ENCODE data around the gene DOLPP1. TPM values are rescaled to one million over a fixed set of nuclear protein-coding genes. Genes with fewer than 3 reads are reported as not detected.
A peak's percentile ranks its signal among the peaks of the same experiment; 100 is the strongest.
"Not testable (repeated sequence)": the region's sequence is repeated elsewhere in the genome, so short reads cannot be mapped to it uniquely, and the experiment has no call there.

The DOLPP1 gene
- total RNA-seq, 5 donors from 2014 or later (not counting 1 experiment from before 2014, with no cell fraction given): 5.1 to 14.4 (median 11.8) TPM

DNA sequence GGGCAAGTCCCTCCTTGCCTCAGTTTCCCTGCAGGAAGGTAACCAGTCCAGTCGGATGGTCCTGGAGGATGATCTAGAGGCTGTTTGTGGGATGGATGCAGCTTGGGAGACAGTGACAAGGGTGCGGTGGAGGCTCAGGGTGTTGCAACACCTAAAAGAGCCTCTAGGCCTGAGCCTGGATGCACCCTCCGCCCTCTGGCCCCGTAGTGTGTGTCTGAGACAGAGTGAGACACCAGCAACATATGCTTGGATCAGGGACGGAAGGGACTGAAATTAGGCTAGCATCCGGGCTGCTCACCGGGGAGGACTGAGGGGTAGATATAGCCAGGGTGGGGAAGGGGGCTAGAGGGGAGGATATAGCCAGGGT lies 28.6 kb downstream of the DOLPP1 start:
- ChIA-PET POLR2A (no interaction called here), CTCF (interaction anchor here in 1 of 2 donors (0.5 kb wide), 1 partner anchor 23 kb away, joined by 3 read pairs; no protein-coding TSS in a partner anchor)
- ATAC-seq (replicated peaks in 1 of 4) (no peak), DNase-seq (peak in 17 of 35 experiments; percentile 3 to 37 (median 22))
- Histone ChIP-seq H3K27ac (ENCODE audit: low read length) (no peak overlapping the region), H3K27me3 (replicated peaks in 1 of 2; ENCODE audit: control insufficient read depth in 2 of 2, extremely low read depth in 1 of 2, insufficient read depth in 2 of 2, low read length in 1 of 2) (no peaks in the 10 kb centered on the region), H3K4me1 (ENCODE audit: control insufficient read depth in 1 of 2, extremely low read depth in 1 of 2, insufficient read depth in 2 of 2, low read length in 2 of 2) (peaks cover 3 to 27% of the 10 kb centered on the region in 2 experiments), H3K36me3 (ENCODE audit: control insufficient read depth in 2 of 2, extremely low read depth in 1 of 2, insufficient read depth in 1 of 2, low read length in 1 of 2) (no peaks in the 10 kb centered on the region), H3K4me3 (ENCODE audit: control insufficient read depth in 1 of 2, extremely low read depth in 1 of 2, low read length in 1 of 2) (no peak overlapping the region), H3K9me3 (no peaks in the 10 kb centered on the region)
- Mint-ChIP-seq H3K36me3 (peaks cover 3% of the 10 kb centered on the region), H3K4me1 (peaks cover 22 to 36% (median 28%) of the 10 kb centered on the region in 3 donors), H3K4me3 (peak overlapping the region; percentile 62 to 85 (median 74)), H3K27me3 (no peaks in the 10 kb centered on the region), H3K27ac (peak overlapping the region; percentile 4 to 41), H3K9me3 (no peaks in the 10 kb centered on the region)
- 93% methylated on average over 7 of the region's 7 CpGs for WGBS (ENCODE audit: insufficient coverage)

DNA sequence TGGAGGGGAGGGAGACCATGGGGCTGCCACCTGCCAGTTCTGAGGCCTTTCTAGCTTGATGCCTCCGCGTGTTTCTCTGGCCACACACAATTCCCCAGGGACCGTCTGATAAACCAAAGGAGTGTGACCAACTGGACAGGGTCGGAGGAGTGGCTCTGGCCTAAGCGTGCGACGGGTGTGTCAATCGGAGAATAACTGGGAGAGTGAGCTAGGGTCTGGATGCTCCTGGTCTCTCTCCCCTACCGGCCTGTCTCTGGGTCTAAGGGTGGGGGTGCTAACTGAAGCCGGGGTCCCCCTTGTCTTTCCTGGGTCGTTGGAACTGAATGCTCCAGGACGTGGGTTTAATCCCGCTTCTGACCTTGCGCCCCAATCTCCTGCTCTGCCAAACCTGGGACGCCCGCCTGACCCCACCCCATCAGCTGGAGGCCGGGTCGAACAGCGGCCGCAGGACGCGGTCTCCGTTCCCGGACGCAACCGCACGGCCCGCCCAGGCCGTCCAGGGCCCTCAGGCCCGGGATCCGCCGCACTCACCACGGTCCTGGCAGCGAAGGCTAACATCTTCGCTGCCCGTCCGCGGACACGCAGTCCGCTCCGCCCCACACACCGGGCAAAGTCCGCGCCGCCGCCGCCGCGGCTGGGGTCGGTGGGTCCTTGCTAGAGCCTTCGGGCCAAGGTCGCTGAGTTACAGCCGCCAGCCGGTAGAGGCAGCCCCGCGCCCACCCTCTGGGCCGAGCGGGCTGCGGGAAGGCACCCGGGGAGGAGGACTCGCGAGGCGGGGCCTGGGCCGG lies 29.2 kb downstream of the DOLPP1 start:
- POLR2A ChIA-PET: no interaction called here
- 5% methylated on average over 55 of the region's 64 CpGs for WGBS (ENCODE audit: insufficient coverage)

DNA sequence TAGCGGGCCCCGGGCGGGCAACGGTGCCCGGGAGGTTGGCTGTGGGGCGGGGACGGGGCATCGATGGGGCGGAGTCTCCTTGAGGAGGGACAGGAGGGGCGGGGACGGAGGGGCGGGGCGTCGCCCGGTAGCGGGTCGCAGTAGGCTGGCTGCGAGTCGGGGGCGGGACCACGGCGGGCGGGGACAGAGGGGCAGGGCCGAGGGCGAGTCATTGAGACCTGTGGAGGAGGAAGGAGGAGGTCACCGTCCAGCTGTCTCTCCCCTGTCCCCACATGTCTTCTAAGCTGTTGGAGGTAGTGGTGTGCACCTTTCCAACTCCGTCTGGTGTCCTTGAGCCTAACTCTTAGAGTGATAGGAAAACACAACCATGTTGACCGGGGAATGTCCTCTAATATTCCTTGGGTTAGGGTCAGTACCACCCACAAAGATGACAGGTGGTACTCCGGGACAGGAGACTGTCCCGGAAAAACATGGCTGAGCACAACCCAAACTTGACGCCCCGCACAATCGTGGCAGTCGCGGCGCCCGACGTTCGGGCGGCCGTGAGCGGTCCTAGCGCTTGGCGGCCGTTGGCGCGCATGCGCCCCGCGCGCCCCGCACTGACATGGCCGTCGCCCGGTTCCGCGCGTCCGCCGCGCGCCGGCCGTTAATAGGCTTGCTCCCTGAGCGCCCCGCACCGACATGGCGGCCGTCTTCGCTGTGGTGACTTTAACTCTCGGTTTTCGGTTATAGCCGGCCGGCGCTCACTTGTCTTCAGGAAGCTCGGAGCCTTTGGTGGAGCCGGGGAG lies 30.0 kb downstream of the DOLPP1 start, which contains the start of the genes CRAT and PTPA:
Gene CRAT (minus strand): TSS at position 54 of the 788 bp plus-strand sequence. CDS start 284 bp downstream, outside the sequence.
Gene PTPA (plus strand): TSS at position 676 of the 788 bp plus-strand sequence. CDS start 186 bp downstream, outside the sequence.
- Mint-ChIP-seq H3K9me3 (no peaks in the 10 kb centered on the region), H3K4me3 (peak within 1 kb of the TSS; percentile 85 to 96 (median 92)), H3K4me1 (peaks cover 29 to 45% (median 38%) of the 10 kb centered on the region in 3 donors), H3K27ac (peak within 1 kb of the TSS; percentile 93 to 96), H3K36me3 (peaks cover 3% of the 10 kb centered on the region), H3K27me3 (no peaks in the 10 kb centered on the region)
- H3K36me3 ChIP-seq (ENCODE audit: control insufficient read depth in 2 of 2, extremely low read depth in 1 of 2, insufficient read depth in 1 of 2, low read length in 1 of 2): no peaks in the 10 kb centered on the region
- no peaks in the 10 kb centered on the region for H3K27me3 ChIP-seq (replicated peaks in 1 of 2; ENCODE audit: control insufficient read depth in 2 of 2, extremely low read depth in 1 of 2, insufficient read depth in 2 of 2, low read length in 1 of 2)
- ChIA-PET CTCF (interaction anchor here (0.6 to 0.8 kb wide), 3 partner anchors 21 to 425 kb away, joined by 3 to 6 read pairs (median 6); no protein-coding TSS in a partner anchor), POLR2A (interaction anchor here in 1 of 2 donors (0.6 to 1.0 kb wide), 3 partner anchors 45 to 125 kb away, joined by 3 to 5 read pairs (median 4); partner anchors contain the start of gene SH3GLB2)
- no peaks in the 10 kb centered on the region for H3K9me3 ChIP-seq
- peak within 1 kb of the TSS; percentile 93 for H3K27ac ChIP-seq (ENCODE audit: low read length)
- WGBS (ENCODE audit: insufficient coverage): under 1% methylated on average over 60 of the region's 77 CpGs
- DNase-seq (peak; percentile 81 to 97 (median 93)), ATAC-seq (replicated peaks in 1 of 4) (peak; percentile 87 to 90 (median 90))
- H3K4me3 ChIP-seq (ENCODE audit: control insufficient read depth in 1 of 2, extremely low read depth in 1 of 2, low read length in 1 of 2): peak within 1 kb of the TSS; percentile 62 to 95
- peaks cover 3 to 27% of the 10 kb centered on the region in 2 experiments for H3K4me1 ChIP-seq (ENCODE audit: control insufficient read depth in 1 of 2, extremely low read depth in 1 of 2, insufficient read depth in 2 of 2, low read length in 2 of 2)

More for the DNA sequence above, 29.2 kb downstream of the DOLPP1 start:
- CTCF ChIA-PET: interaction anchor here in 1 of 2 donors (0.5 kb wide), 1 partner anchor 23 kb away, joined by 3 read pairs; no protein-coding TSS in a partner anchor
- DNase-seq: peak in 5 of 35 experiments; percentile 3 to 22 (median 17)
- Mint-ChIP-seq H3K4me1 (peaks cover 28 to 42% (median 35%) of the 10 kb centered on the region in 3 donors), H3K27me3 (no peaks in the 10 kb centered on the region), H3K4me3 (peak overlapping the region; percentile 70 to 92 (median 85)), H3K36me3 (peaks cover 3% of the 10 kb centered on the region), H3K9me3 (no peaks in the 10 kb centered on the region), H3K27ac (no peak overlapping the region)
- H3K36me3 ChIP-seq (ENCODE audit: control insufficient read depth in 2 of 2, extremely low read depth in 1 of 2, insufficient read depth in 1 of 2, low read length in 1 of 2): no peaks in the 10 kb centered on the region
- no peaks in the 10 kb centered on the region for H3K9me3 ChIP-seq
- no peaks in the 10 kb centered on the region for H3K27me3 ChIP-seq (replicated peaks in 1 of 2; ENCODE audit: control insufficient read depth in 2 of 2, extremely low read depth in 1 of 2, insufficient read depth in 2 of 2, low read length in 1 of 2)
- peaks cover 3 to 27% of the 10 kb centered on the region in 2 experiments for H3K4me1 ChIP-seq (ENCODE audit: control insufficient read depth in 1 of 2, extremely low read depth in 1 of 2, insufficient read depth in 2 of 2, low read length in 2 of 2)
- no peak overlapping the region for H3K27ac ChIP-seq (ENCODE audit: low read length)
- H3K4me3 ChIP-seq (ENCODE audit: control insufficient read depth in 1 of 2, extremely low read depth in 1 of 2, low read length in 1 of 2): peak overlapping the region; percentile 58 to 62
- ATAC-seq (replicated peaks in 1 of 4): no peak

DNA sequence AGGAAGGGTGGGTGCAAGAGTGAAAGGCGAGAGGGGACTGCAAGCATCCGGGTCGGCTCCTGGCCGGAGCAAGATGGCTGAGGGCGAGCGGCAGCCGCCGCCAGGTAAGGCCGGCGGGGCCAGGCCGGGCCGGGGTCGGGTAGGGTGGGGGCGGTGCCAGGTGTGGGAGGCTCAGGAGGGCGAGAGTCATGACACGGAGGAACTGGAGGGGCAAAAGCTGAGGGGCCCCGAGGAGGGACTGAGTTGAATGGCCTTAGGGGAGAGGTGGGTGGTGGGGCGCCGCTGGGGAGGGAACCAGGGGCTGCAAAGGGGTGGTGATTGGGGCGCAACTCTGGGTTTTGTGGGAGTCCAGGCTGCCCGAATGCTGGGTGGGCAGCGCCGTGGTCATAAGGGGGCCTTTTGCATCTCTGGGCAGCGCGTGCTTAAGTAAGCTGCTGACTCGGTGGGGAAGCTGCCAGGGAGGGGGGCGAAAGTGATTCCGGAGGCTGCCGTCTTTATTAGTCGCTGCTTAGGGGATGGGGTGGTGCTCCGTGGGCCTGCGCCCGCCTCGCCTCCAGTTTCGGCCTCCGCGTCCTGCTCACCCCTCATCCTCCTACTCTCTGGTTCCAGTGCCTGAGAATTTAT lies 30.7 kb downstream of the DOLPP1 start:
- Mint-ChIP-seq H3K4me3 (peak overlapping the region; percentile 85 to 96 (median 92)), H3K27ac (peak overlapping the region; percentile 90 to 93), H3K4me1 (peaks cover 29 to 45% (median 38%) of the 10 kb centered on the region in 3 donors), H3K27me3 (no peaks in the 10 kb centered on the region), H3K36me3 (peaks cover 3% of the 10 kb centered on the region), H3K9me3 (no peaks in the 10 kb centered on the region)
- H3K27ac ChIP-seq (ENCODE audit: low read length): no peak overlapping the region
- H3K4me1 ChIP-seq (ENCODE audit: control insufficient read depth in 1 of 2, extremely low read depth in 1 of 2, insufficient read depth in 2 of 2, low read length in 2 of 2): peaks cover 3 to 27% of the 10 kb centered on the region in 2 experiments
- DNase-seq (peak in 11 of 35 experiments; percentile 4 to 36 (median 18)), ATAC-seq (replicated peaks in 1 of 4) (peak in 2 of 4 experiments; percentile 0 to 2)
- CTCF ChIA-PET: interaction anchor here (0.6 to 0.8 kb wide), 3 partner anchors 20 to 426 kb away, joined by 3 to 6 read pairs (median 6); no protein-coding TSS in a partner anchor
- no peaks in the 10 kb centered on the region for H3K36me3 ChIP-seq (ENCODE audit: control insufficient read depth in 2 of 2, extremely low read depth in 1 of 2, insufficient read depth in 1 of 2, low read length in 1 of 2)
- 0% methylated on average over 25 of the region's 37 CpGs for WGBS (ENCODE audit: insufficient coverage)
- no peaks in the 10 kb centered on the region for H3K9me3 ChIP-seq
- POLR2A ChIA-PET: interaction anchor here in 1 of 2 donors (0.6 to 1.0 kb wide), 3 partner anchors 46 to 125 kb away, joined by 3 to 5 read pairs (median 4); partner anchors contain the start of gene SH3GLB2
- H3K27me3 ChIP-seq (replicated peaks in 1 of 2; ENCODE audit: control insufficient read depth in 2 of 2, extremely low read depth in 1 of 2, insufficient read depth in 2 of 2, low read length in 1 of 2): no peaks in the 10 kb centered on the region
- H3K4me3 ChIP-seq (ENCODE audit: control insufficient read depth in 1 of 2, extremely low read depth in 1 of 2, low read length in 1 of 2): peak overlapping the region; percentile 61 to 95

DNA sequence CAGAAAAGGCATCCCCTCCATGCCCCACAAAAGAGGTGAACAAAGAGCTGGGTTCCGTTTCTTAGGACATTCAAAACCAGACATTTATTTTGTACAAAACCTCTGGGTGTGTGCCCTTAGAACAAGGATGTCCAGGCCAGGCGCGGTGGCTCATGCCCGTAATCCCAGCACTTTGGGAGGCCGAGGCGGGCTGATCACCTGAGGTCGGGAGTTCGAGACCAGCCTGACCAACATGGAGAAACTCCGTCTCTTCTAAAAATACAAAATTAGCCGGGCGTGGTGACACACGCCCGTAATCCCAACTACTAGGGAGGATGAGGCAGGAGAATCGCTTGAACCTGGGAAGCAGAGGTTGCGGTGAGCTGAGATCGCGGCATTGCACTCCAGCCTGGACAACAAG lies 31.6 kb downstream of the DOLPP1 start:
- H3K4me1 ChIP-seq (ENCODE audit: control insufficient read depth in 1 of 2, extremely low read depth in 1 of 2, insufficient read depth in 2 of 2, low read length in 2 of 2): peaks cover 3 to 27% of the 10 kb centered on the region in 2 experiments
- H3K4me3 Mint-ChIP-seq: peak overlapping the region; percentile 85 to 96 (median 92)
- ATAC-seq (replicated peaks in 1 of 4); H3K9me3 Mint-ChIP-seq; H3K36me3 ChIP-seq (ENCODE audit: control insufficient read depth in 2 of 2, extremely low read depth in 1 of 2, insufficient read depth in 1 of 2, low read length in 1 of 2); H3K27ac ChIP-seq (ENCODE audit: low read length); H3K36me3 Mint-ChIP-seq; DNase-seq; H3K27ac Mint-ChIP-seq; CTCF ChIA-PET; H3K27me3 Mint-ChIP-seq; H3K9me3 ChIP-seq; H3K27me3 ChIP-seq (replicated peaks in 1 of 2; ENCODE audit: control insufficient read depth in 2 of 2, extremely low read depth in 1 of 2, insufficient read depth in 2 of 2, low read length in 1 of 2): not testable (repeated sequence)
- H3K4me3 ChIP-seq (ENCODE audit: control insufficient read depth in 1 of 2, extremely low read depth in 1 of 2, low read length in 1 of 2): peak overlapping the region in 1 of 2 donors; percentile 61
- 95% methylated on average over 7 of the region's 17 CpGs for WGBS (ENCODE audit: insufficient coverage)
- POLR2A ChIA-PET: interaction anchor here in 1 of 2 donors (0.6 kb wide), 1 partner anchor 32 kb away, joined by 5 read pairs; no protein-coding TSS in a partner anchor
- peaks cover 29 to 45% (median 38%) of the 10 kb centered on the region in 3 donors for H3K4me1 Mint-ChIP-seq
